Stimulated activated CD4-positive, alpha-beta T cell treated with anti-CD3 and anti-CD28 coated beads, Interleukin-4, amount 100 ng/mL, for 48 hours (primary cell): ENCODE results near the gene CEP131.

Experiments
- DNase-seq, 2 donors: peaks; one replicate each; pipeline ENCODE4 v3.0.0-alpha.2; 2020; ENCODE audit warnings: low read depth in 2 of 2

CEP131 gene

DNA sequence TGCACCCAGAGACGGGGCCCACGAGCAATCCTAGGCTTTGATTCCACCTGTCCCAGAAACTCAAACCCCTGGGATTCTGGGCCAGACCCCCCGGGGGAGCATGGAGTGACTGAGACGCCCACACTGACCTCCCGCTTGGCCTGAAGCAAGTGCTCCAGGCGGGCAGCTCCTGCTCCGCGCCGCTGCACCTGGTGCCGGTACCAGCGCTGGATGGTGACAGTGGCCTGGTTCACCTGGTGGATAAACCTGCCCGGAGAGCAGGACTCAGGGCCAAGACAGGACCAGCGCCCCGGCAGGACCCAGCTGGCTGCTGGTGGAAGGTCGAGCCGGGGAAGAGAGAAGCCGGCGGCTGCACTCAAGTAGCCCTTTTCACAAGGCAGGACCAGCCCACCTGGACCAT lies 22.6 kb downstream of the CEP131 start:
- no peak for DNase-seq

DNA sequence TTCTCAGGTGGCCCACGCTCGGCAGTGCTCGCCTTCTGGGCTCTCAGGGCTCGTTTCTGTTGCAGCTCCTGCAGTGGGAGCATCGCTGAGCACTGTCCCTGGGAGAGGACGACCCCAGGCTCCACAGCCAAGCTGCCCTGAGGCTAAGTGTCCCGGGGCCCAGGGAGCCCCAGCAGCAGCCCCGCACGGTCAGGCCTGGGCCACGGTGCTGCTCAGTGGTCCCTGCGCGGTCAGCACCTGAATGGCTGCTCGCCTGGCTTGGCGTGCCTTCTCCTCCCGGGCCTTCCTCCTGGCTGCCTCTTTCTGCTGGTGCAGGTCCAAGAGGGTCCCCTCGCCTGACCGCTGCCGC lies 23.3 kb downstream of the CEP131 start:
- no peak for DNase-seq

DNA sequence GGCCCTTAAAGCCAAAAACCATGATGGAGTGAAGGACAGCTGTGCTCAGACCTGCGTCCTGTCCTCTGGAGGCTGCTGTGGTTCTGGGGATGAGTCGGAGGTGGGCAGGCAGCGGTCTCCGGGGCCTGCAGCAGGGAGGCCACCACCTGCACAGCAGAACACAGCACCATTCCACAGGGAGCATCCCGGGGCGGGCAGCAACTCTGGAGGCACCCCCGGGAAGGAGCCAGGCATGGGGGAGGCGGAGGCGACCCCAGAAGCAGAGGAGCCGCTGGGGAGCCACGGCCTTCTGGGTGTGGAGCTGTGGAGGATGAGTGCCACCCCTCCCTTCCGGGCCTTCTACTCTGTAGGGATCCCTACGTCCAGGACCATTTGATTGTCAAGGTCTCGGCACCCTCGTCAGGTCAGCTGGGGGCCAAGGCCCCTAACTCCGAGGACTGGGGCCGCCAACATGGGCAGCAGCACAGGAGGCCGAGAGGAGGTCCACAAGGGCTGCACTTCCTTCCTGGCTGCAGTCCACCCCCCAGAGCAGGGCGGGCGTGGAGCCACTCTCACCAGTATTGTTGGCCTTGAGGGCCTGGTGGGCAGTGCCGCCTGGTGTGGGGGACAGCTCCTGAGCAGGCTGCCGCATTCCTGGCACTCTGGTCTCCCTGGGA lies 23.8 kb downstream of the CEP131 start:
- no peak for DNase-seq

DNA sequence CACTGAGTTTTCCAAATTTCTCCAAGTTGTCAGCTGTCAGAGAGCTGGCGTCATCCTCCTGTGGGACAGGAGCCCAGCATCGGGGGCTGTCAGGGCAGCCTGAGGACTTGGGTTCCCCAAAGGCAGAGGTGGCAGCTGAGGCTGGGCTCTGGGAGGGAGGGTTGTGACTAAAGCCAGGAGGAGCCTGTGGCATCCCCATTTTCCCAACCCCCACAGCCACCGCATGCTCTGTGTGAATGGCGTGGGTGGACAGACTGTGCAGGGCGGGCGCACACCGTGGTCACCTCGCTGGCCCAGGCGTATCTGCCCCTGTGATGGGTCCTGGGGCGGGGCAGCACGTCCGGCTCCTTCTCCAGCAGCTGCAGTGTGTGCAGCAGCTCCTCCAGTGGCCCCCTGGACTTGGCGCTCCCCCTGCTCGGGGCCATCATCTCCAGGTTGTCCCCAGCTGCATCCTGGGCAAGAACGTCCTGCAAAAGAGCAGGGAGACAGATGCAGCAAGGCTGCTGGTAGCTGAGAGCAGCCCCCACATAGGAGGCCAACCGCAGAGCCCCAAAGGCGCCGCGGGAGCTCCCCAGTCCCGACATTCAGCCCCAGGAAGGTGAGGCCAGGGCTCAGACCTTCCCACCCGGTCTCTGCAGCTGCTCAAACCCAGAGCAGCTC lies 24.8 kb downstream of the CEP131 start:
- DNase-seq: no peak

DNA sequence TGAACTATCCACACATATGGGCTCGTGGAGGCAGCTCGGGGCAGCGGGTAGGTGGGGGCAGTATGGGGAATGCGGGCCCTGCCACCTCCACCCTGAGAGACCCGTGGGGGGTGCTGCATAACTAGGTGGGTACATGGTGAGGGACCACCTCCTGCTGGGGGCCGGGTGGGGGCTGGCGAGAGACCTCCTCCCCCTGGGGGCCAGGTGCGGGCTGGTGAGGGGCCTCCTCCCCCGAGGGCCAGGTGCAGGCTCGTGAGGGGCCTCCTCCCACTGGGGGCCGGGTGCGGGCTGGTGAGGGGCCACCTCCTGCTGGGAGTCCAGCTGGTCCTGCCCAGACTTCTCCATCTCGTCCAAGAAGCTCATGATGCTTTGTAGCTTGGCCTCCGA lies 25.4 kb downstream of the CEP131 start:
- no peak for DNase-seq

DNA sequence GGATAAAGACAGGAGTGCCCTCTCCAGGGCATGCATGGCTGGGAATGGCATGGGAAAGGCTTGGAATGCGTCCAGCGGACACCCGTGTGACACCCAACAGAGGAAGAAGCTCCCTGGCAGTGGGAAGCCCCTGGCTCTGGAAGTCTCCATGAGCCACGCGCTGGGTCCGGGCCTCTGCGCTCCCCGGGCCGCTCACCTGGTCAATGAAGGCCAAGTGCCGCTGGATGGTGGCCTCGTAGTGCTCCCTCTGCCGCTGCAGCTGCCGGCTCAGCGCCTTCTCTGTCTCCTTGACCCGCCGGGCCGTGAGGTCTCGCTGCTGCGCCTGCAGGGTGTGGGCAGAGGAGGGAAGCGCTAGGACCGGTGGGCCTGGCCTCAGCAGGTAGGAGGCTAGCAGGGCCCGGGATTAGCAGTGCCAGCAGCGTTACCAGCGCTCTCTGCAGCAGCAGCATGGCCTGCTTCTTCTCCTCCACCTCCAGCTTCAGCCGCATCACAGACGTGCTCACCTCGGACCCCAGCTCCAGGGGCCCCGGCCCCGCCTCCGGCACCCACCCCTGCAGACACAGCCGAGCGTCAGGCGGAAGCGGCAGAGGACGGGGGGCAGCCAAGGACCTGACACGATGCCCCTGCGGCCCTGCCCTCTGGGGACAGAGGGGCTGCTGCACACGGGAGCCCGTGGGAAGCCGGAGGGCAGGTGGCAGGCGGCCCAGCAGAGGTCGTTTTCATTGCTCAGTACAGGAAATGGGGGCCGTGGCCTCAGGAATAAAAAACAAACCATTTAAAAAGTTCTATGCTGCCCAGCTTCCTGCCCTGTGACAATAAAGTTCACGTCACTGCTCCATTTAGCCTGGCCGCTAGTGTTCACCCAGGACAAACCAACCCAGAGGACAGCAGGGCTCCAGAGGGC lies 26.0 kb downstream of the CEP131 start:
- no peak for DNase-seq

DNA sequence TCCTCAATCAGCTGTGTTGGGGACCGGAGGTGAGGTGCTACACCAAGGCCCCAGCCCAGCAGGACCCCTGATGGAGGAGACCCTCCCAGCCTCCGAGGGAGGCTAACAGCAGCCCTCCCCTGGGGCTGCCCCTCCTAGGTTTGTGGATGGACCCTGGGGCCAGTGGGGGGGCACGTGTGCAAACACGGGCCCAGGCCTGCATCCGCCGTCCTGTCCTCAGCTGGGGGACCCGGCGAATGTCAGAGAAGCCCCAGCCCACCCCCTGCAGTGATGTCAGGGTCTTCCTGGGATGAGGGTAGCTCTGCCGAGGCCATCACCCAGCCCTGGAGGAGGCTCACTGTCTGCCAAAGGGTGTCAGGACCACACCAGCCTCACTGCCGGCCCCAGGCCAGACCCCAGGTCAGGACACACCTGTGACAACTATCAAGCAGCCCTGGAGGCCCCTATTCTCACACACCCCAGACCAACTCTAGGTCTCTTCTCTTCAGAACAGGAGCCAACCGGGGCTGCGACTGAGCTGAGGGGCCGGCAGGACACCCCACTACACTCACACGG lies 26.7 kb downstream of the CEP131 start:
- no peak for DNase-seq

DNA sequence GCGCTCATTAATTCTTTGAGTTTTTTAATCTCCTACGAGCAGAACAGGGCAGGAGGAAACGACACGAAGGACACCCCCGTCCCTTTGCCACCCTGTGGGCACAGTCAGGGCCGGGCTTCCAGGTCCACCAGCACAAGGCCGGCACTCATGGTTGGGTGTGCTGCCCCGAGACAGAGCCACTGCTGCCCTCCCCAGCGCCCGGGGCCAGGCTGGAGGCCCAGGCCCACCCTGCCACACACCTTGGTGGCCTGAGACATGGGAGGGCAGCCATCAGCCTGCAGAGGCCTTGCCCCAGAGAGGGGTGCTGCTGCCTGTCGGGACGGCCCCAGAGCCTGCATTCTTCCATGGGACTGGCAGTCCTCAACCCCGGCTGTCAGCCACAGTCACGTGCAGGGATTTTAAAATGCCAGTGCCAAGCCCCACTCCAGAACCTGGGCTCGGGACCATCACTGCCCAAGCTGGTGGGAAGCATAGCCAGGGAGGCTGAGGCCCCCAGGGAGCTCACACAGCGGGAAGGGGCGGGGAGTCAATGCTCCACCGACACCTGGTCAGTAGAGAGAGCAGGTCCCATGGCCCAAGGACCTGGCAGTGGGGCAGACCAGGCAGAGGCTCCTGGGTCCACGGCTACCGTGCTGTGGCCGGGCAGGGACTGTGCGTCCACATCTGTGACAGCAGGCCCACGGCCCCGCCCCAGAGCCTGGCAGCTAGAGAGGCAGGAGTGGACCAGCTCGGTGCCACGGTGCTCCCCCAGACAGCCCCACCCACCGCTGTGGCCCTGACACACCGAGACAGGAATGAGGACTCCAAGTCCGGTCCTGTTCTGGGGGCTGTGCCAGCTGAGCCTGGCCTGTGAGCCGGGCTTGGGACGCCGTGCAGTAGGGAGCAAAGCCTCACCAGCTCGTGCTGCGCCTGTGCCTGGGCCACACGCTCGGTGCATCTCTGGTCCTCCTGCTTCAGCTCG lies 27.5 kb downstream of the CEP131 start:
- no peak for DNase-seq

DNA sequence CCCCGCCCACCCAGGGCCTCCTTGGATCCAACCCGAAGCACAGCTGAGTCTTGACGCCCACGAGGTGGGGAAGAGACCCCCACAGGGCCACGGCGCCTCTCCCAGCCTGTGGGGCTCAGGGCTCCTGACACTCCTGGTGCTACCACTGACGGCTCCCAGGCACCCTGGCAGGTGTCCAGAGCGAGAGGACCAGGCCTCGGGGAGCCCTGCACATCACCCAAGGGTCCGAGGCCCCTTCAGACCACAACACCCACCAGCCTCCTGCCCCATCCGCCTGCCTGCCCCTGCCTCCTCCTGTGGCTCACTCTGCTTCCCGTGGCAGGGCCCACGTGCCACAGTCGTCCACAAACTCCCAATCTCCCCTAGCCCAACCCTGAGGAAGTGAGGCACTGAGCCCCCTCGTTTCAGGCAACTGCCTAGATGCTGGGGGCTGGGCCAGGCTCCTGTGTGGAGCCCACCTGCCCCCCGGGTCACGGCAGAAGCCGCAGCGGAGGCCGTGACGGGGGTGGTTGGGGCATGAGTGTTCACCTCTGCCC lies 28.5 kb downstream of the CEP131 start:
- DNase-seq: no peak

DNA sequence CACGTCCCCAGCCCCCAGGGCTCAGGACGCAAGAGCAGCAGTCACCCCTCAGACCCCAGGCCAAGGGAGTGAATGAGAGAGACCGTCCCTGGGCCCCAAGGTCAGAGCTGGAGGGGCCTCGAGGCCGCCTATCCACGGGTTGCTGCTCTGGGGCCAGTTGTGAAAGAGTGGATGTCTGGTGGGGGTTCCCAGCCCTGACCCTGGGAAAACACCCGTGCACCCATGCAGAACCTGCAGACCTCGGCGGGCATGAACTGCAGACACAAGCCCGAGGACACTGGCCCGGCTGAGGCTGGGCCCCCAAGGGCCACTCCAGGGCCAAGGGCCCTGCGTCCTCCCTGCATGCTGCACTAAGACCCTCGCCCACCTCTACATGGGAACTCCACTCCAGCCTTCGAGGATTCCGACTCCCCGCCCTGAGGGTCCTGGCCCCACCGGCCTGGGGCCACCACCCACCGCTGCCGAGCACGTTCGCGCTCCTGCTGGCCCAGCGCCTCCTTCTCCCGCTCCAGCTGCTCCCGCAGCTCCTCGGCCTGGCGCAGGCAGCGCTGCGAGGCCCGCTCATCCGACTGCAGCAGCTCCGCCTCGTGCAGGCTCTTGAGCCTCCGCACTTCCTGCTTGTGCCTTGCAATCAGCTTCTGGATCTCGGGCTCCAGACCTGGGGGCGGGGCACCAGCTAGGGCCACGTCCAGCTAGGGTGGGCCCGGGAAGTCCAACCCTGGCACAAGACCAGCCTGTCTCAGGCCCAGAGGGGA lies 29.1 kb downstream of the CEP131 start:
- no peak for DNase-seq

DNA sequence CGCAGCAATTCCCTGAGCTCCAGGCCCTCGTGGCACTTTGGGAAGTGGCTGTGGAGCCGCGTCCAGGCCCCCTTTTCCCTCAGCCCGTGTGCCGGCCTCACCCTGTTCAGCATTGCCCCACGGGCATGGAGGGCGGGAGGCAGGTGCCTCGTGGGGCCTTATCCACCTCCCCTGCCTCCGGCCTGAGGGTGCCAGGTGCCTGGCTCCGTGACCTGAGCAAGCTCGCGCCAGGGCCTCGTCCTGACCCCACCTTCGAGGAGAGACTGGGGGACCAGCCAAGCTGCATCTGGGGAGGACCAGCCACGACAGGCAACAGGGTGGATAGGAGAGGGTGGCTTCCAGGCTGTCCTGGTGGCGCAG lies 29.7 kb downstream of the CEP131 start:
- no peak for DNase-seq

DNA sequence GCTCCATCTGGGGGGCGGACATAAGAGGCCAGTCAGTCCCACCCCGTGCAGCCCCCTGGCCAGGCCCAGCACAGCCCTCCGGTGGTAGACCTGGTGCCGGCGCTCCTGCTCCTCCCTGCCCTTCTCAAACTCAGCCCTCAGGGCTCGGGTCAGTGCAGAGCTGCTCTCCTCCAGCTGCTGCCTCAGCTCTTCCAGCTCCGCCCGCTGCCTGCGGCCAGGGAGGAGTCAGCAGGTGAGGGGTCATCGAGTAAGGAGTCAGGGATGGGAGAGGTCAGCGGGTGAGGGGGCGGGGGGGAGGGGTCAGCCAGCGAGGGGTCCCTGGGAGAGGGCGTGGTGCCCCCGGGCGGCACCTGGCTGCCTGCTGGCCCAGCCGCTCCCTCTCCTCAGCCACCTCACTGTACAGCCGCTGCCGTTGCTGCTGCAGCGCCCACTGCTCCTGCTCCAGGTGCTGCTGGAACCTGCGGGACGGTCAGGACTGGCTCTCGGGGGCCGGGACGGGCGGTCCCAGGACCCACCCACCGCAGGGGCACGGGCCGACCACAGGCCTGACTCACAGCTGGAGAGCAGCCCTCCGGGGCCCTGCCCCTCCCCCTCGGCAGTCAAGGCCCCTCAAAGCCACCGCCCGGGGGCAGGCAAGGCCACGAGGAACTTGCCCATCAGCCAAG lies 30.2 kb downstream of the CEP131 start:
- no peak for DNase-seq

DNA sequence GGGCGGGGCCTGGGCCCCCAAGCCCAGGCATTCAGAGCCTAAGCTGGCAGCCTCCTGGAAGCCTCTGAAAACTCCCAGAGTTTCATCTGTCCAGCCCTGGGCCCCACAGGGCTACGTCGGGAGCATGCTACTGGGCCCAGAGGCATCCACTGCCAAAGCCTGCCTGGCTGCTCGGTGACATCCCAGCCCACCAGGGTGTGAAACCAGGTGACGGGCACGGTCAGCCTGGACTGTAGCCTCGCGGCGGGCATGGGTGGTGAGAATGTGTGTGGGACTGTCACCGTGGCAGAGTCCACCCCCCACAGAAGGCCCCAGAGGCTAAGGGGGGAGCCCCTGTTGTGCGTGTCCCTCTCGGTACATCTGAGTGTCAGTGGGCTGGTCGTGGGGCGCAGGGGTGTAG lies 31.1 kb downstream of the CEP131 start:
- no peak for DNase-seq

DNA sequence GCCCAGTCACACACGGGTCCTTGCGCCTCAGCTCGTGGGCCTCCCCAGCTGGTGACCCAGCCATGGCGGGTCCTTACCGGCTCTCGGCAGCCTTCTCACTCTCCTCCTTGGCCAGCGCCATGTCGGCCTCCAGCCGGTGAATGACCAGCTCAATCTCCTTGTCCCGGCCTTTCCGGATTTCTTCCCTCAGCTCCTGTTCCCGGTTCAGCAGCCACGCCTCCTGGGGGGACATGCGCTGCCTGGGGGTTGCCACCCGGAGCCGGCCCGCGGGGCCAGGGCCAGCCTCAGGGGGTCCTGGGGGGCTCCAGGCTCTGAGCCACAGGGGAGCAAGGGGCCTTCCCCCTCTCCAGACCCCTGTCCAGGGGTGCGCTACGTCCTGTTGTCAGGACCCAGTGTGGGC lies 31.6 kb downstream of the CEP131 start:
- no peak for DNase-seq

DNA sequence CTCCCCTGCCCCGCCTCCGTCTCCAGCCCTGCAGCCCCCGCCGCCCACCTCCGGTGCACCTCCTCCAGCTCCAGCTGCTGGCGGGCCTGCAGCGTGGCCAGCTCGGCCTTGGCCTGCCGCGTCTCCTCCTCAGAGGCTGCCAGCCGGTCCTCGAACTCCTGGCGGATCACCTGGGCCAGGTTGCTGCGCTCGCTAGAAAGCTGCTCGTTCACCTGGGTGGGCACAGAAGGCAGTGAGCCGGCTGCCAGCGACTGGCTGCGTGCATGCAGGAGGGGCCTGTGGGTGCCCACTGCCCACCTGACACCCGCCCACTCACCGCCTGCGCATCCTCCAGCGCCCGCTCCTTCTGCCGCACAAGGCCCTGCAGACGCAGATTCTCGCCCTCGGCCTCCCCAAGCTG lies 32.2 kb downstream of the CEP131 start:
- no peak for DNase-seq

DNA sequence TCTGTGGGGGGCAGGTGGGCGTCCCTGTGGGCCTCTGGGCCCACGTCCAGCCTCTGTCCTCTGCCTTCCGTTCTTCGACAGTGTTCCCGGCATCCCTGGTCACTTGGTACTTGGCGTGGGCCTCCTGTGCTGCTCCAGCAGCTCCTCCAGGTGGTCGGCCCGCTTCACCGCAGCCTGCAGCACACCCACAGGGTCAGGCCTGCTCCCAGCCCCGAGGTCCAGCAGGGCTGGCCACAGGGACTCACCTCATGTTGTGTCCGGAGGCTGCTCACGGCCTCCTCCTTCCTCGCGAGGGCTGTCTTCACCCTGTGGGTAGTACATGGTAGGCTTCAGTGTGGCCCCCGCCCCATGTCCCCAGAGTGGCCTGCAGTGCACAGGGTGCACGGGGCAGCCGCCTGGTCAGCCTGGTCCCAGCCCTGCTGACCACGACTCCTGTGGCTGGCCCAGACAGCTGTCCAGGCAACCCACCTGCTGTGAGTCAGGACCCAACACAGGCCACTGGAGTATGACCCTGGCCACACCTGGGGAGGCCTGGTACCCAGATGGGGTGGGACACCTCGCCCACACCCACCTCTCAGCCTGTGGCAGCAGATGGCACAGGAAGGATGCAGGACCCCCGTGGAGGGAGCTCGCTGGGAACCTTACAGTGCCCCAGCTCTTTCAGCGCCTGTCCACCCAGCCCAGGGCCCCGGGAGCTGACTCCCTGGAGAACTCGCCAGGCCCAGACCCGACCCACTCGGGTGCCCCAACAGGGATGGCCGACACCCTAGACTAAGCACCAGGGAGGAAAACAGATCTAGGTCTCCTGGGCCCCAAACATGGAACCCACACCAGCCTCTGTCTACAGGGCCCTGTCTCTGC lies 32.9 kb downstream of the CEP131 start:
- DNase-seq: no peak

DNA sequence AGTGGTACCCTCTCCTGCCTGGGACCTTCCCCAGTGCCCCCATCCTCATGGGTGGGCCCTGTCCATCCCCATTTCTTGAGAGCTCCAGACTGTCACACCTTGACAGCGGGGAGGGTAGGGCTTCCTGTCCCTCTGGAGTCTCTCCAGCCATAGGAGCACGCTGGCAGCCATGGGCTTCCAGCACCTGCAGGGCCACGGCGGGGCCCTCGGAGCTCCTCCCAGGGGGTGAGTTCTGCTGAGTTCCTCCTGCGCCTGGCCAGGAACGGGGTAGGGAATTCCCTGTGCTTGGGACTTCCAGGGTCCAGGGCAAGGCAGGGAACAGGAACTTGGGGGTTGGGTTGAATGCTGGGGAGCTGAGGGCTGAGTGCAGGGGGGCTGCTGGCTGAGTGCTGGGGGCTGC lies 33.7 kb downstream of the CEP131 start:
- DNase-seq: no peak

DNA sequence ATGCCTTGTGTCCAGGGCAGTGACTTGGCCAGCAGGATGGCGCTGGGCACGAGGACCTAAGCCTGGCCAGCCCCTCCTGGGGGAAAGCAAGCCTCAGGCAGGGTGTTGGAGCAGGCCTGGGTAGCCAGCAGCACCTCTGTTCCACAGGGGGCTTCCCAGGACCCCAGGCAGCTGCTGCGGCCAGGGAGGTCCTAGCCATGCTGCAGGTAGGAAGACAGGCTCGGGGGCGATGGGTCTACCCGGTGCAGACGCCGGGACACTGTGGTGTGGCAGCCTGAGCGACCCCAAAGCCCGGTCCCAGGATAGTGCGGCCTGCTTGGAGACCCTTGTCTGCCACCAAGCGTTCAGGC lies 34.3 kb downstream of the CEP131 start:
- no peak for DNase-seq
